ENCODE measurements around the gene NPHP4. TPM values are rescaled to one million over a fixed set of nuclear protein-coding genes. Genes with fewer than 3 reads are reported as not detected.
A peak's percentile ranks its signal among the peaks of the same experiment; 100 is the strongest.

The NPHP4 gene
- total RNA-seq, 1 donor from 2014 or later = 8.8 TPM

DNA sequence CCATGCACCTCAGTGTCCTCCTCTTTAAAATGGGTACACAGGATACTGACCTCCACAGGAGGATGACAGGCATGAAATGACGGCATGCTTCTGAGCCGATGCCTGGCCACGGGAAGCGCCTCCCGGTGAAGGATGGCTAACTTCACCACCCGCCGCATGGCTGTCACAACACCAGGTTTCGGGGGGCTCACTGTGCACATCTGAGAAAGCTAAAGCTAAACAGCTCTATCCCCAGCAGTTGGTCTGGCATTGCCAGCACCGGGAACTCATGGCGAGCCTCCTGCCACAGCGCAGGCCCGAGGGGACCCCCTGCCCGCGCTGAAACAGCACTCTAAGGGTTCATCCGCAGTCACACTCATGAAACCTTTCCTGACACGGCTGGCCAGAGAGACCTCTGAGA is 16.0 kb downstream of the NPHP4 start:
- H3K4me3 ChIP-seq (ENCODE audit: low read depth, low read length) = no peak overlapping the region
- DNase-seq (ENCODE audit: low read depth) = no peak
- TF ChIP-seq, protein P1, sequence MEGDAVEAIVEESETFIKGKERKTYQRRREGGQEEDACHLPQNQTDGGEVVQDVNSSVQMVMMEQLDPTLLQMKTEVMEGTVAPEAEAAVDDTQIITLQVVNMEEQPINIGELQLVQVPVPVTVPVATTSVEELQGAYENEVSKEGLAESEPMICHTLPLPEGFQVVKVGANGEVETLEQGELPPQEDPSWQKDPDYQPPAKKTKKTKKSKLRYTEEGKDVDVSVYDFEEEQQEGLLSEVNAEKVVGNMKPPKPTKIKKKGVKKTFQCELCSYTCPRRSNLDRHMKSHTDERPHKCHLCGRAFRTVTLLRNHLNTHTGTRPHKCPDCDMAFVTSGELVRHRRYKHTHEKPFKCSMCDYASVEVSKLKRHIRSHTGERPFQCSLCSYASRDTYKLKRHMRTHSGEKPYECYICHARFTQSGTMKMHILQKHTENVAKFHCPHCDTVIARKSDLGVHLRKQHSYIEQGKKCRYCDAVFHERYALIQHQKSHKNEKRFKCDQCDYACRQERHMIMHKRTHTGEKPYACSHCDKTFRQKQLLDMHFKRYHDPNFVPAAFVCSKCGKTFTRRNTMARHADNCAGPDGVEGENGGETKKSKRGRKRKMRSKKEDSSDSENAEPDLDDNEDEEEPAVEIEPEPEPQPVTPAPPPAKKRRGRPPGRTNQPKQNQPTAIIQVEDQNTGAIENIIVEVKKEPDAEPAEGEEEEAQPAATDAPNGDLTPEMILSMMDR (conservative IDR thresholded peaks at IDR 0.05; ENCODE audit: low read depth, low read length) = no peak

DNA sequence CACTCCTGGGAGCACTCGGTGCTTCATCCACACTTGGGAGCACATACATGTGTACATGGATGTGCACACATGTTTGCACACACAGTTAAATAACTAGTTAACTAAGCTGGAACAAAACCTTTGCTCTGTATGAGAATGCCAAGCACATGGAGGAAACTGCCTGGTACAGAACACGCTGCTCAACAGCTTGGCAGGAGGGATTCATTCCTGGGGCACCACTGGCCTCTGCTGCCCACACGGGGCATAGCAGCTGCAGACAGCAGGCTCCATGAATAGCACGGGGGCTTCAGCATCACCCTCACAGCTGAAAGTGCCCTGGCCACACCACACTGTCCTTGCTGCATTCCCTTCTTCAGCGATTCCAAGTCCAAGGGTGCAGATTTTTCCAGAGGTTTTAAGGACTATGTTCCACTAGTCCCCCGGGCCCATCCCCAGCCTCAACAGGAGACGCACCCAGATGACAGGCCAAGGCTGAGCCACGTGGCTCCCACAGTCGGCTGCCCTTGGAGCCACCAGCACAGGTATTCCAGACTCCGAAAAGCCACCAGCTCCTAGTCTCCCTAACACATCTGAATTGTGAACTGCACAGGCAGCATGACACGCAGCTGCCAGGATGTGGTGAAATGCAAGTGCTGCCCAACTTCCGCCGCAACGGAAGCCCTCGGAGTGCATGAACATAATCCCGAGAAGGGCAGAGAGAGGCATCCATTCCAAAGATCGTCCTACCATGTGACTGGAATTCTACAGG is 16.9 kb downstream of the NPHP4 start:
- no peak for DNase-seq (ENCODE audit: low read depth)

DNA sequence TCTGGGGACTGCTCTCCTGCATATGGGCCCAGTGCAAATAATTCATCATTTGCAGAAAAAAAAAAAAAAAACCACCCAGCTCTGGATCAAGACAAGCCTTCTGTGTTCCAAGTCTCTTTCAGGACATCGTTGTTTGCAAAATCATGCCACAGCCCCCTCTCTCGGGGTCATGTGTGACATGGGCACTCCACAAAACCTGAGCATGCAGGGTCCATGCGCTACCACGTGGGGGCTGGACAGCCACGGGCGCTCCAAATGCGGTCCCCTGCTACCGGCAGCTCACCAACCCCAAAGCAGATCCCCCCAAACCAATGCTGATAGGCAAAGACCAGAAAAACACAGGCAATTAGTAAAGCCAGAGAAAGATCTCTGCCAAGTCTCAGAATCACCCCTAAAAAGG is 17.6 kb downstream of the NPHP4 start:
- no peak overlapping the region for H3K4me3 ChIP-seq (ENCODE audit: low read depth, low read length)
- no peak for DNase-seq (ENCODE audit: low read depth)
- TF ChIP-seq, protein P1 (conservative IDR thresholded peaks at IDR 0.05; ENCODE audit: low read depth, low read length) = no peak

More for the DNA sequence above, 16.9 kb downstream of the NPHP4 start:
- TF ChIP-seq, protein P1 (conservative IDR thresholded peaks at IDR 0.05; ENCODE audit: low read depth, low read length) = peak; percentile 68
- H3K4me3 ChIP-seq (ENCODE audit: low read depth, low read length) = no peak overlapping the region

DNA sequence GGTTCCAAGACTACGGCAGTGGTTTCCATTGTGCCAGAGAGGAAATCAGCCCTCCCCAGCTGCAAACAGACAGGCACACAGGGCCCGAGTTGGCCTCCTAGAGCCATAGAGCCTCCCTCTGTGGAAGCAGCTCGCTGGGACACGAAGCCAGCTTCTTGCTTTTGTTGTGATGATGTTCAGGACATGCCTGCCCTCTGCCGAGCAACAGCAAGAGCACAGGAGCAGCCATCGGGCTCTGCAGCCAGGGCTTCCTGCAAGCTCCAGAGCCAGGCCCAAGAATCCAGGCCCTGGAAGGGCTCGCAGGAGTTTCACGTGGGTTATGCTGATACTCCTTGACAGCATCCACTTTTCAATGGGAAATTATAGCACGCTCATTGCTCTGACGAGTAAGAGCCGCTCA is 18.5 kb downstream of the NPHP4 start:
- H3K4me3 ChIP-seq (ENCODE audit: low read depth, low read length) = no peak overlapping the region
- TF ChIP-seq, protein P1 (conservative IDR thresholded peaks at IDR 0.05; ENCODE audit: low read depth, low read length) = no peak
- DNase-seq (ENCODE audit: low read depth) = no peak

DNA sequence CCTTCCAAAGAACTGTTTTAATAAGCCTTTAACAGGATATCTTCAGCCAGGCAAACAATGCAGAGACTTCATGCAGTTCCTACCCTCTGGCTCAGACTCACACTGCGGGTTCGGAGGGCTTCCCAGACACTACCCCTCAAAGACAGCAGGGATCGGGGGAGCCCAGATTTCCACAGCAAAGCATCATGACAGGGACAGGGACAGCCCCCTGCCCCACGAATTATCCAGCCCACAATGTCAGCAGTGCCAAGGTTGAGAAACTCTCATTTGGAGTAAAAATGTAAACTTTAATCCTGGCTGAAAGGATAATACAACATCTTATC is 20.1 kb downstream of the NPHP4 start:
- DNase-seq (ENCODE audit: low read depth) = no peak
- TF ChIP-seq, protein P1 (conservative IDR thresholded peaks at IDR 0.05; ENCODE audit: low read depth, low read length) = no peak
- no peak overlapping the region for H3K4me3 ChIP-seq (ENCODE audit: low read depth, low read length)

DNA sequence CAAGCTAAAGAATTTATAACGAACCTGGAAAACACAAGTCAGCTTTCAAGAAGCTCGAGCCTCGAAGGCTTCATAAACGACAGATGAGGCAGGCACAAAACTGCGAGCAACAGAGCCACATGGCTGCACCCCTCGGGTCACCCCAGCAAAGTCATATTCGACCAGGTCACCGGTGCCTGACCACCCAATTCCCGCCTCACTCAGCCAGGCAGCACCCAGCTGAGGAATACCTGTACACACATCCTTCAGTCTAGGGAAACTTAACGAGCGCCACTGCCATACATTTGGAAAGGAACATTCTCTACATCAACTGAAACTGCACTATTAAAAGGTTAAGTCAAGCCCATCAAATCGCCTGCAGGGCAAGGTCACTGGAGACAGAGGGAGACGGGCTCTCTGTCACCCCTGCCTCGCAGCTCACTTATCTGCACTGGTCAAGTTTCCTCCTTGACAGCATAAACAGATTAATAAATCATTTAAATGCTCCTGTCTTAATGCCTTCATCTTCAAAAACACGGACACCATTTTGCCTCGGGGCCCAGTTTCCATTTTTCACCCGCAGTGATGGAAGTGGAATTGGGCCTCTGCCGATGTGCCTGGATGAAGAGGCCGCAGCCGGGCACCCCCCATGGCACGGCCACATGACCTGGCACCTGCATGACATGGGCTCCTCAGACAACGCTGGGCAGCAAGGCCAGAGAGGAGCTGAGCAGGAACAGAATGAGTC is 20.6 kb downstream of the NPHP4 start:
- TF ChIP-seq, protein P1 (conservative IDR thresholded peaks at IDR 0.05; ENCODE audit: low read depth, low read length) = no peak
- DNase-seq (ENCODE audit: low read depth) = no peak
- no peak overlapping the region for H3K4me3 ChIP-seq (ENCODE audit: low read depth, low read length)

All from epithelial cell of proximal tubule (primary cell).